CD8-positive, alpha-beta memory T cell (primary cell): ENCODE data around the gene LACTBL1. TPM values are rescaled to one million over a fixed set of nuclear protein-coding genes. Genes with fewer than 3 reads are reported as not detected.

Source experiments
- CTCF ChIA-PET: fragments of 350-600 bp; sonication (Branson Sonifier 250); formaldehyde crosslinking; loops from one replicate; lab custom pipeline; 2021; ENCODE audit warnings: antibody characterized with exemption; lab: Charles Lee
- POLR2A ChIA-PET: fragments of 350-600 bp; sonication (Branson Sonifier 250); formaldehyde crosslinking; loops from one replicate; lab custom pipeline; 2021; ENCODE audit warnings: antibody characterized with exemption; lab: Charles Lee
- DNase-seq, 5 donors: peaks; one replicate each; pipeline versions ENCODE4 v3.0.0 to v3.0.0-alpha.2; 2020 to 2022; ENCODE audit warnings: mixed read lengths in 1 of 5
- H3K27ac ChIP-seq: one replicate; pipeline ENCODE4 v1.7.0; 2013; ENCODE audit warnings: low read depth, mild to moderate bottlenecking, low read length, moderate library complexity
- H3K27me3 ChIP-seq: 2 replicates; pipeline ENCODE4 v1.7.0; 2013; ENCODE audit warnings: low read length, mild to moderate bottlenecking; ENCODE audit not compliant: insufficient read depth, poor library complexity, severe bottlenecking
- H3K36me3 ChIP-seq: 2 replicates; pipeline ENCODE4 v1.7.0; 2013; ENCODE audit warnings: mild to moderate bottlenecking, low read length, moderate library complexity; ENCODE audit not compliant: insufficient read depth
- H3K4me1 ChIP-seq: 2 replicates; pipeline ENCODE4 v1.7.0; 2013; ENCODE audit warnings: mild to moderate bottlenecking, low read length, moderate library complexity; ENCODE audit not compliant: insufficient read depth
- H3K4me3 ChIP-seq: 2 replicates; pipeline ENCODE4 v1.7.0; 2013; ENCODE audit warnings: mild to moderate bottlenecking, low read length
- H3K9me3 ChIP-seq: 2 replicates; pipeline ENCODE4 v1.7.0; 2013; ENCODE audit warnings: mild to moderate bottlenecking, low read length
- H3K27ac Mint-ChIP-seq, 8 donors: one replicate each; pipeline ENCODE4 v1.8.0; 2020 to 2021; ENCODE audit warnings: mixed read lengths in 8 of 8, mild to moderate bottlenecking in 6 of 8, inconsistent platforms in 3 of 8, moderate library complexity in 3 of 8
- H3K27me3 Mint-ChIP-seq, 2 donors: one replicate each; pipeline ENCODE4 v1.8.0; 2020 to 2021; ENCODE audit warnings: mixed read lengths in 2 of 2, mild to moderate bottlenecking in 1 of 2, moderate library complexity in 1 of 2
- H3K36me3 Mint-ChIP-seq, 3 donors: one replicate each; pipeline ENCODE4 v1.8.0; 2020 to 2021; ENCODE audit warnings: mixed read lengths in 3 of 3, inconsistent platforms in 1 of 3, mild to moderate bottlenecking in 1 of 3
- H3K4me1 Mint-ChIP-seq, 3 donors: one replicate each; pipeline ENCODE4 v1.8.0; 2020 to 2021; ENCODE audit warnings: mixed read lengths in 3 of 3, inconsistent platforms in 1 of 3, mild to moderate bottlenecking in 1 of 3
- H3K4me3 Mint-ChIP-seq, 7 donors: one replicate each; pipeline ENCODE4 v1.8.0; 2020 to 2021; ENCODE audit warnings: mixed read lengths in 7 of 7, mild to moderate bottlenecking in 6 of 7, moderate library complexity in 4 of 7, inconsistent platforms in 2 of 7
- H3K9me3 Mint-ChIP-seq, 5 donors: one replicate each; pipeline ENCODE4 v1.8.0; 2020 to 2022; ENCODE audit warnings: mixed read lengths in 5 of 5, mild to moderate bottlenecking in 3 of 5, moderate library complexity in 2 of 5, inconsistent platforms in 1 of 5
- polyA plus RNA-seq: library from polyadenylated mRNA; unstranded; fragments of 300-500 nt; fragmentation: Illumina TruSeq; gene quantifications from one replicate; pipeline ENCODE4 v1.2.3, GENCODE V29; 2021
- total RNA-seq, 2 experiments: library from RNA; stranded (reverse); gene quantifications; one replicate each; pipeline ENCODE4 v1.2.3, GENCODE V29; 2021

Gene LACTBL1
- total and polyA plus RNA-seq, 3 experiments from 2014 or later = not detected

DNA sequence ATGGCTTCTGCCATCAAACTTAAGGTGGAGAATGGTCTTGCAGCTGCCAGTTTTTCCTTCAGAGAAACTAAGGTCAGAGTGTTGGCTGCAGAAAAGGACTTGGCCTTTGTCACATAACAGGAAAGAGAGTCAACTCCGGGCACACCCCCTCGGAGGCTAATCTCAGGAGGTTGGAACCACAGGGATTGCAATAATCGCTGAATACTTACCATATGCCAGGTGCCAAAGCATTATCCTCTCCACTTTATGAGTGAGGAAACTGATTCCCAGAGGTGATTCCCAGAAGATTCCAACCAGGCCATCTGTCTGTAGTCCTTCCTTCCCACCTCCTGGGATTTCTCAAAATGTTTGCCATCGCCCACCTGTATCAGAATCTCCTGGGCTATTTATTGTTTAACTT is 54.0 kb downstream of the LACTBL1 start:
- no peaks in the 10 kb centered on the region for H3K36me3 Mint-ChIP-seq
- no peaks in the 10 kb centered on the region for H3K9me3 Mint-ChIP-seq
- ChIA-PET POLR2A (no interaction called here), CTCF (no interaction called here)
- Histone ChIP-seq H3K27ac (no peak overlapping the region), H3K4me3 (no peak overlapping the region), H3K9me3 (no peaks in the 10 kb centered on the region), H3K27me3 (no peaks in the 10 kb centered on the region), H3K4me1 (no peaks in the 10 kb centered on the region), H3K36me3 (no peaks in the 10 kb centered on the region)
- peaks cover 14 to 27% of the 10 kb centered on the region in 2 donors for H3K27me3 Mint-ChIP-seq
- H3K4me3 Mint-ChIP-seq = no peak overlapping the region
- H3K27ac Mint-ChIP-seq = no peak overlapping the region
- DNase-seq = no peak
- H3K4me1 Mint-ChIP-seq = no peaks in the 10 kb centered on the region

- POLR2A ChIA-PET = no interaction called here
- CTCF ChIA-PET = no interaction called here
- Histone ChIP-seq H3K36me3 (no peaks in the 10 kb centered on the region), H3K27ac (no peak overlapping the region), H3K27me3 (no peaks in the 10 kb centered on the region), H3K4me3 (no peak overlapping the region), H3K9me3 (no peaks in the 10 kb centered on the region), H3K4me1 (no peaks in the 10 kb centered on the region)
- Mint-ChIP-seq H3K9me3 (no peaks in the 10 kb centered on the region), H3K4me1 (no peaks in the 10 kb centered on the region), H3K27ac (no peak overlapping the region), H3K36me3 (no peaks in the 10 kb centered on the region), H3K27me3 (peaks cover 14 to 23% of the 10 kb centered on the region in 2 donors), H3K4me3 (no peak overlapping the region)
- no peak for DNase-seq
These were observed 54.7 kb downstream of the LACTBL1 start for GRCh38 chr1:22917989-22918388.

DNA sequence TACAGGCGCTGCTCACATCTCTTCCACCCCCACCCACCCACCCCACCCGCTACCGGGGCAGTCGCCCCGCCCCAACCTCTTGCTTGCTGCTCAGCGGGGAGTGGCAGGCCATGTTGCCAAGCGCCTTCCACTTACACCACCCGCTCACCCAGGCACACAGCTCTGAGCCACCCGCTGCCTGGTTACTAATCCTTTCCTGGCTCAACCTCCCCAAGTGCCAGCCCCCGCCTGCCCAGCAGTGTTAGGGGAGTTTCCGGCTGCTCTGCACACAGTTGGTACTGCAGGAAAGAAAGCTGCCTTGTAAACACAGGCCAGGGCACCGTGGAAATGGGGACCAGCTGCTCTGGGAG is 56.2 kb downstream of the LACTBL1 start:
- Histone ChIP-seq H3K27ac (no peak overlapping the region), H3K36me3 (no peaks in the 10 kb centered on the region), H3K27me3 (no peaks in the 10 kb centered on the region), H3K4me1 (no peaks in the 10 kb centered on the region), H3K9me3 (no peaks in the 10 kb centered on the region), H3K4me3 (no peak overlapping the region)
- Mint-ChIP-seq H3K27ac (no peak overlapping the region), H3K27me3 (peaks cover 11 to 18% of the 10 kb centered on the region in 2 donors), H3K4me1 (no peaks in the 10 kb centered on the region), H3K4me3 (no peak overlapping the region), H3K9me3 (no peaks in the 10 kb centered on the region), H3K36me3 (no peaks in the 10 kb centered on the region)
- no peak for DNase-seq
- CTCF ChIA-PET = no interaction called here
- POLR2A ChIA-PET = no interaction called here

DNA sequence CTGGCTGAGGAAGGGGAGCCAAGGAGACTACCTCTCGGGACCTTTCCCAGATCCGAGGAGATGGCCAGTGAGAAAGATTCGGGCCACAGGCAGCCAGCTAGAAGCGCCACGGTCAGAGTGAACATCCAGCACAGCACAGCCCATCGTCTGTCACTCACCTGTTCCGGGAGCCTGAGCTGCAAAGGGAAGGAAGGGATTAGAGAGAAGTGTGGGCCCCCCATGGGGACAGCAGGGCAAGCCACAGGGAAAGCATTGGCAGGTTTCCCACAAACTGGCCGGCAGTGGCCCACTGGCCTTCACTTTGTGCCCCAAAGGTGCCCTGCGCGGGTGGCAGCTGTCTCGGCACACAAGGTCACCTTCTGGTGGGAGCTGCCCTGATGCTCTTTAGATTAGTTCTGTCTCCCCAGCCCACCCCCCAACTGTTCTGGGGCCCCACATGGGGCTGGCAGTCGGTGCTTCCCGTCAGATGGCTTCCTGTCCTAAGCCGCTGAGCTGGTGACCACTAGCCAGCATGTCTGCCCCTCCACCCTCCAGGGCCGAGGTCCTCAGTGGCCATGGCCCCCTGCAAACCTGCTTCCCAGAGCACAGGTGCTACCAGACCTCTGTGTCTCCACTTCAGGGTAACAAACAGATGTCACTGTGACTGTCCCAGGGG is 56.7 kb downstream of the LACTBL1 start:
- H3K27ac ChIP-seq = no peak overlapping the region
- no peaks in the 10 kb centered on the region for H3K4me1 ChIP-seq
- no peak overlapping the region for H3K4me3 ChIP-seq
- Mint-ChIP-seq H3K36me3 (no peaks in the 10 kb centered on the region), H3K4me3 (no peak overlapping the region), H3K4me1 (no peaks in the 10 kb centered on the region), H3K27ac (no peak overlapping the region), H3K27me3 (peaks cover 11 to 18% of the 10 kb centered on the region in 2 donors), H3K9me3 (no peaks in the 10 kb centered on the region)
- no peaks in the 10 kb centered on the region for H3K36me3 ChIP-seq
- POLR2A ChIA-PET = no interaction called here
- CTCF ChIA-PET = no interaction called here
- no peaks in the 10 kb centered on the region for H3K9me3 ChIP-seq
- no peak for DNase-seq
- no peaks in the 10 kb centered on the region for H3K27me3 ChIP-seq

GRCh38 chr1:22915231-22915630 is 57.4 kb downstream of the LACTBL1 start:
- H3K4me1 ChIP-seq = no peaks in the 10 kb centered on the region
- Mint-ChIP-seq H3K4me3 (no peak overlapping the region), H3K27me3 (peaks cover 11 to 18% of the 10 kb centered on the region in 2 donors), H3K36me3 (no peaks in the 10 kb centered on the region), H3K27ac (no peak overlapping the region), H3K9me3 (no peaks in the 10 kb centered on the region), H3K4me1 (no peaks in the 10 kb centered on the region)
- no peaks in the 10 kb centered on the region for H3K36me3 ChIP-seq
- CTCF ChIA-PET = no interaction called here
- no peak overlapping the region for H3K27ac ChIP-seq
- H3K4me3 ChIP-seq = no peak overlapping the region
- POLR2A ChIA-PET = no interaction called here
- no peaks in the 10 kb centered on the region for H3K9me3 ChIP-seq
- H3K27me3 ChIP-seq = no peaks in the 10 kb centered on the region
- DNase-seq = no peak

- Histone ChIP-seq H3K27me3 (no peaks in the 10 kb centered on the region), H3K27ac (no peak overlapping the region), H3K36me3 (no peaks in the 10 kb centered on the region), H3K4me1 (no peaks in the 10 kb centered on the region), H3K4me3 (no peak overlapping the region), H3K9me3 (no peaks in the 10 kb centered on the region)
- H3K4me3 Mint-ChIP-seq = no peak overlapping the region
- H3K27me3 Mint-ChIP-seq = peaks cover 11 to 18% of the 10 kb centered on the region in 2 donors
- no peak for DNase-seq
- POLR2A ChIA-PET = no interaction called here
- no peaks in the 10 kb centered on the region for H3K4me1 Mint-ChIP-seq
- no peaks in the 10 kb centered on the region for H3K9me3 Mint-ChIP-seq
- H3K27ac Mint-ChIP-seq = no peak overlapping the region
- H3K36me3 Mint-ChIP-seq = no peaks in the 10 kb centered on the region
- CTCF ChIA-PET = no interaction called here
These were observed 57.9 kb downstream of the LACTBL1 start for GRCh38 chr1:22914633-22915217.

GRCh38 chr1:22914156-22914555 is 58.5 kb downstream of the LACTBL1 start:
- ChIA-PET CTCF (no interaction called here), POLR2A (no interaction called here)
- H3K27me3 Mint-ChIP-seq = peaks cover 11 to 18% of the 10 kb centered on the region in 2 donors
- H3K36me3 ChIP-seq = no peaks in the 10 kb centered on the region
- H3K9me3 Mint-ChIP-seq = no peaks in the 10 kb centered on the region
- no peaks in the 10 kb centered on the region for H3K27me3 ChIP-seq
- H3K27ac ChIP-seq = no peak overlapping the region
- H3K4me1 ChIP-seq = no peaks in the 10 kb centered on the region
- no peak overlapping the region for H3K4me3 Mint-ChIP-seq
- no peaks in the 10 kb centered on the region for H3K4me1 Mint-ChIP-seq
- H3K36me3 Mint-ChIP-seq = no peaks in the 10 kb centered on the region
- no peak overlapping the region for H3K27ac Mint-ChIP-seq
- H3K9me3 ChIP-seq = no peaks in the 10 kb centered on the region
- DNase-seq = no peak
- H3K4me3 ChIP-seq = no peak overlapping the region

- DNase-seq = no peak
- Mint-ChIP-seq H3K9me3 (no peaks in the 10 kb centered on the region), H3K4me3 (no peak overlapping the region), H3K36me3 (no peaks in the 10 kb centered on the region), H3K27me3 (peaks cover 11 to 20% of the 10 kb centered on the region in 2 donors), H3K4me1 (no peaks in the 10 kb centered on the region), H3K27ac (no peak overlapping the region)
- Histone ChIP-seq H3K4me3 (no peak overlapping the region), H3K36me3 (no peaks in the 10 kb centered on the region), H3K4me1 (no peaks in the 10 kb centered on the region), H3K27me3 (no peaks in the 10 kb centered on the region), H3K9me3 (no peaks in the 10 kb centered on the region), H3K27ac (no peak overlapping the region)
- ChIA-PET POLR2A (no interaction called here), CTCF (no interaction called here)
These were observed 59.1 kb downstream of the LACTBL1 start for GRCh38 chr1:22913421-22914141.
